GM19328 (cell line): Measurements from ENCODE around the gene UBE2D3.

Source experiments
- ATAC-seq: cut with Tn5 transposase; IDR thresholded peaks from one replicate; pipeline ENCODE4 v1.9.1; 2021; ENCODE audit warnings: mild to moderate bottlenecking, moderate library complexity; ENCODE audit not compliant: unreplicated experiment

Gene UBE2D3

DNA sequence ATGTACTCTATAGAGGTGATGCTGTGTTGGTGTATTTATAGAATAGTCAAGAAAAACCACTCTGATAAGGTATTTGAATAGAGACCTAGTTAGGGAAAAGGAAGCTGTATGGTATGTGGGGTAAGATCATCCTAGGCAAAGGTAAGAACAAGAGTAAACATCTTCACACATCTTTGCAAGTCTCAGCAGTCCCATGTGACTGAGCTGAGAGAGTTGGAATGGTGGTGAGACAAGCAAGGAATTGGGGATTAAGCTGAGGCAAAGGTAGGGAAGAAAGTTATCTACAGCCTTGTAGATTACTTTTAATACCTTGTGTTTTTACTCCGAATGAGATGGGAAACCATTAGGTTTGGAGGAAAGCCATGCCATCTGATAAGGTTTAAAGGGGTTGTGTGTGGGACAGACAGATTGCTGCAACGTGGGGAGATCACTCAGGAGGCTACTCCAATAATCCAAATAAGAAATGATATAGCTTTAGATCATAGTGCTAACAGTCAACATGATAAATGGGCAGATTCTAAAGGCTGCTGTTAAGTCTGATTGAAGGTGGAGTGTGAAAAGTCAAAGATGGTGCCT, 34.9 kb downstream of the UBE2D3 start:
- no peak for ATAC-seq

DNA sequence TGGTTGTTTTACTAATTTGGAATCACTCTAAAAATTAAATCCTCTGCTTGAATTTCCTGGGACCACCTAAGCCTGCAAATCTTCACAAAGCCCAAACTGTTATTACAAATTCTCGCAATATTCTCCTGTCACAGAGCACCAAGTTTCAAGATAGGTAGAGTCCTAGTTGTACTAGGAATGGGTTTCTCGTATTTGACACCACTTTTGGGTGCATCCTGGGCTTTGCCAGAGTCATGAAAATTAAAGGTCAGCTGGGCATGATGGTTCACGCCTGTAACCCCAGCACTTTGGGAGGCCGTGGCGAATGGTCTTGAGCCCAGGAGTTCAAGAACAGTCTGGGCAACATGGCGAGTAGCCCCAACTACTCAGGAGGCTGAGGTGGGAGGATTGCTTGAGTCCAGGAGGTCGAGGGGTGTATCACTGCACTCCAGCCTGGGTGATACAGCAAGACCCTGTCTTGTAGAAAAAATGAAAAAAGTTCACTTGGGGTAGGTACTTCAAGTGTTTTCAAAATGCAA, 36.0 kb downstream of the UBE2D3 start:
- no peak for ATAC-seq

DNA sequence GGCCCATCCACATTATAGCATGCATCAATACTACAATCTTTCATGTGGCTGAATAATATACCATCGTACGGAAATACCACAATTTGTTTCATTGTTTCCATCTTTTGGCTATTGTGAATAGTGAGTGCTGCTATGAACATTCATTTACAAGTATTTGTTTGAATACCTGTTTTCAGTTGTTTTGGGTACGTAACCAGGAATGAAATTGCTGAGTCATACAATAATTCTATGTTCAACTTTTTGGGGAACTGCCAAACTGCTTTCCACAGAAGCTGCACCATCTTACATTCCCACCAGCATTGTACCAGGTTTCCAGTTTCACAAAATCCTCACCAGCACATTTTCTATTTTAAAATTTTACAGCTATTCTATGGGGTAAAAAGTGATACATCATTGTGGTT, 38.0 kb downstream of the UBE2D3 start:
- no peak for ATAC-seq

DNA sequence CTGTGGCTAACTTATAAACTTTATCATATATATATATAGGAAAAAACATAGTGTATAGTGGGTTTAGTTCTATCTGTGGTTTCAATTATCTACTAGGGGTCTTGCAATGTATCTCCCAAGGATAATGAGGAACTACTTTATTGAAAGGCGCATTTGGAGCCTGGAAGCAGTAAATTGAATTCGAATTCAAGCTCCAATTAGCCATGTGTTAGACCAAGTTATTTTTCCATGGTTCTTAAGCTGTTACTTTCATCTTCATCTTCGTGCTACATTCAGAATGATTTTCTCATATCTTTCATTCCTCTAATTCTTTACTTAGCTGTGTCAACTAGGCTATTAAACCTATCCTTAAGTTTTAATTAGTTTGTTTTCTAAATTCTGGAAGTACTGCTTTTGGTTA, 39.4 kb downstream of the UBE2D3 start:
- no peak for ATAC-seq

DNA sequence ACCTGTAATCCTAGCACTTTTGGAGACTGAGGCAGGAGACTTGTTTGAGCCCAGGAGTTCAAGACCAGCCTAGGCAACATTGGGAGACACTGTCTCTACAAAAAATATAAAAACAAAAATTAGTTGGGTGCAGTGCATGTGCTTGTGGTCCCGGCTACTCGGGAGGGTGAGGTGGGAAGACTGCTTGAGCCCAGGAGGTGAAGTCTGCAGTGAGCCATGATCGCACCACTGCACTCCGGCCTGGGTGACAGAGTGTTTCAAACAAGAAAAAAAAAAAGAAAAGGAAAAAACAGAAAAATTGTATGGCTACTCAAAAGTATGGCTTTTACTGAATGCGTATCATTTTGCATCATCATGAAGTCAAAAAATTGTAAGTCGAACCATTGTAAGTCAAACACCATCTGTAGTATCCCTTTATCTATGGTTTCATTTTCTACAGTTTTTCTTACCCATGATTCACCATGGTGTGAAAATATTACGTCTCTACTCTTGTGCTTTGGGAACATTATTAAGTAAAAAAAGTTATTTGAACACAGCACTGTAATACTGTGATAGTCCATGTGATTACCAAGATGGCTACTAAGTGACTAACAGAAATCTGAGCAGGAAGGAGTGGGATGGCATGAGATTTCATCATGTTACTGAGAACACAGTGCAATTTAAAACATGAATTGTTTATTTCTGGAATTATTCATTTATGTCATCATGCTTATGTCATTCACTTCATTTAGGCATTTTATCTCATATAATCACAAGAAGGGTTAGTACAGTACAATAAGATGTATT, 40.1 kb downstream of the UBE2D3 start:
- ATAC-seq: no peak

DNA sequence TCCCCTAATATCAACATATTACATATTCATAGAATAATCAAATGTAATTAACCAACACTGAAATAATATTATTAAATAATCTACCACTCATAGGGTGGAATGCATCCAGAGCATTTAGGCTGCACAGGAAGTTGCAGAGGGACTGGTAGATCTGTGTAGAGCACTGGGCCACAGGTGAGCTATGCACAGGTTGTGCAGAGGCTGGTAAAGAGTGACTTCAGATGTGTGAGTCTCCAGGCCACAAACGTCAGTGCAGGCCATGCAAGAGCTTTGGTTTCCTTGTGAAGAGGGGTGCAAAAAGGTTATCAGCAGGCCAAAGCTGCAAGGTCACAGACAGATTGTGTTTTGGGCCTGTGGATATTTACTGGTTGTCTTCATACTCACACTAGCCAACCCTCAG, 41.1 kb downstream of the UBE2D3 start:
- no peak for ATAC-seq

DNA sequence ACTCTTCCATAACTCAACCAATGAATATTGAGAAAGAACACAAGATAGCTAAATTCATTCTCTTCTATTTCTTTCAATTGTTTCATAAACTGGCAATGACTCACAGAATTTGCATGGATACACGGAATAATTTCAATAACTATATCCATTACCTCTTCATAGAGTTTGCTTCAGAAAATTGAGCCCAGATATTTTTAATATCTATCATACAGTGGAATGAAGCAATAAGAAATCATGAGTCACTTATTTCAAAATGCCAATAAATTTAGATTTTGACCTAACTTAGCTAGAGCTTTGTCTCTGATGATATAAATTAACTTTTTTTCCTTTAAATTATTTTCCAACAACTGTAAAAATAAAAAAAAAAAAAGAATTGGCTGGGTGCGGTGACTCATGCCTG, 44.3 kb downstream of the UBE2D3 start:
- ATAC-seq: no peak

DNA sequence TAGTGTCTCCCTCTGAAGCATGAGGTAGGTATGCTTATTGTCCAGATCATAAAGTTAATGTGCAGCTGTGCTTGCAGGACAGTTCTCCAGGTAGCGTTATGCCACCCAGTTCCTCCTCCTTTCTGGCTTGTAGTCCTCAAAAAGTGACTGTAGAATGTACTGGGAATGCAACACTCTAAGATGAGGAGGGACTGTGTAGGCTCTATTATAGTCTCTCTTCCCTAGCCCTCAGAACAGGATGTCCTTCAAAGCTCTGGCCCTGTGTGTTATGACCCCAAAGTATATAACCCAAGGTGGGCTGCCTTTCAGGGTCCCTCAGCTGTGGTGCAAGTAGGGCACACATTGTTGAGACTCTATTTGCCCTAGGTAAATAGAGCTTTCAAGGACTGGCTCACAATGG, 45.8 kb downstream of the UBE2D3 start:
- ATAC-seq: no peak

GRCh38 chr4:102780476-102781144, 46.7 kb downstream of the UBE2D3 start:
- no peak for ATAC-seq

GRCh38 chr4:102779204-102779603, 48.1 kb downstream of the UBE2D3 start:
- ATAC-seq: no peak

GRCh38 chr4:102778720-102779119, 48.6 kb downstream of the UBE2D3 start:
- no peak for ATAC-seq

GRCh38 chr4:102775805-102776204, 51.5 kb downstream of the UBE2D3 start:
- no peak for ATAC-seq

GRCh38 chr4:102774254-102774653, 53.1 kb downstream of the UBE2D3 start:
- ATAC-seq: no peak

- no peak for ATAC-seq
Observed at GRCh38 chr4:102772738-102773340, 54.5 kb downstream of the UBE2D3 start.

DNA sequence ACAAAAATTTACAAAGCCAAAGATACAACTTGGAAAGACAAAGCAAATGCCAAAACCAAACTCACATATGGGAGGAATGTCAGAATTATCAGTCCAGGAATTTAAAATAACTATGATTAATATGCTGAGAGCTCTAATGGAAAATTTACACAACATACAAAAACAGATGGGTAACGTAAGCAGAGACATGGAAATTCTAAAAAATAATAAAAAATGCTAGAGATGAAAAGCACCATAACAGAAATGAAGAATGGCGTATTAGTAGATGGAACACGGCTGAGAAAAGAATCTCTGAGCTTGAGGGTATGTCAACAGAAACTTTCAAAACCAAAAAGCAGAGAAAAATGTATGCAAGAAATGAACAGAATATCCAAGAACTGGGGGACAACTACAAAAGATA, 62.5 kb downstream of the UBE2D3 start:
- no peak for ATAC-seq

DNA sequence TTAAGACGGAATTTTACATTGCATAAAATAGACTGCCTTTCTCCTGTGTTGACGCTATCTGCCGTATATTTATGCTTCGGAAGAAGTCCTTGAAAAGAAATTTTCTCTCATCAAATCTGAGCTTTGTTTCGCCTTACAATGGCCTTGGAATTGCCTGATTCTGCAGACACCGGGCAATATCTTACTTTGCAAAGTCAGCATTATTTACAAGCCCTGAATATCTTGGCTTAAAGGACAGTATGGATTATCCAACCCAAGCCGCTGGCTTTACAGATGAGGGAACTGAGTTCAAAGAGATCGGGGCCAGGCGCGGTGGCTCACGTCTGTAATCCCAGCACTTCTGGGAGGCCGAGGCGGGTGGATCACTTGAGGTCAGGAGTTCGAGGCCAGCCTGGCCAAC, 65.4 kb downstream of the UBE2D3 start:
- ATAC-seq: no peak

DNA sequence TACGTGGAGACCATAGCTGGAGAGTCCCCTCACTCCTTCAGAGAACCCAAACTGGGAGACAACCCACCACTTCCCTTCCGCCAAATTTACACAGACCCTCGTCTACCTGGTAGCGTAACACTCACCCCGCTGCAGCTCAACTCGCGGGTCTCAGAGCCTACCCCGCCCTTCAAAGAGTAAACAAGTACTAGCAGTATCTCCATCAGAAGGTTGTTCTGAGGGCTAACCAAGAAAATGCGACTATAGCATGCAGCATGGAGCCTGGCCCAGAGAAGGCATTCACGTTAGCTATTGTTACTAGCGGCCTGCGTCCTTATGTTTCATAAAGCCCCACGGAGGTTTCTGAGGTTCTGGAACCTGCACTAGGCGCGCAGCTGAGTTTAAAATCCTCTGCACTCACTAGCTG, 66.1 kb downstream of the UBE2D3 start:
- ATAC-seq: peak; percentile 10

- peak; percentile 95 for ATAC-seq
Observed at GRCh38 chr4:102760645-102761295, 66.6 kb downstream of the UBE2D3 start, which contains the start of gene MANBA. Gene MANBA (minus strand): TSS chr4:102760968. CDS start chr4:102760894, 74 bp downstream.

DNA sequence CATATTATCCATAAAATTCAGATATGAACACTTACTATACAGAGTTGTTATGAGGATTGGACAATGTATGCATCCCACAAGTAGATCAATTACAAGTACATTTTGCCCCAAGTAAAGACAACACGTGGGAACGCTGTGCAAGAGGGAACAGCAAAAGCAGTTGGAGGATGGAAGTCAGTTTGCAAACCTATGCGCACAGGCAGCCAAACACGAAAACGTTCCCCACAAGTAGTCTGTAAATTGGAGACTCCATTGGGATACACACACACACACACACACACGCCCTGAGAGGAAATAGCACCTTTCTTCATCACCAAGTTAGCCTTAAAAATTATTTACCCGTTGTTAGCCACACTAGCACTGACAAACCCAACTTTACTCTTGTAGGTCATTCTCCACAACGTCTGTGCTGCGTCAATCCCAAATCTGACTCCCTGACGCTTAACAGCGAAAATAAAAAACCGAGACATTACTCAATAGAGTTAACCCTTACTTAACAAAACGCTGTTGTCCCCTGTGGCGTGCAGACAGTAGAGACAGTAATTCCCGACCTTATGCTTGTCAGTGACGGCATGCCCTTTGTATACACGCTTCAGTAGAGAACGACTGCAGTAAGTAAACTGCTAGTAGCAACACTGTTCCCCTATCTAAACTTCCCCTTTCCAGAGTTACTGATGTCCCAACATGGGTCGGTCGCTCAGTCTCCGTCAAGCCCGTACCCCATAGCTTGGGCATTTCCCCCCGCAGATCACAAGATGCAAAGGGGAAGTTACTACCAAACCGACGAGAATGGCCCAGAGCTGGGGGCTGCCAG, 67.3 kb downstream of the UBE2D3 start:
- ATAC-seq: peak; percentile 51
